GM19193 (cell line): Measurements from ENCODE around the gene FUCA1.

Source experiments
- POLR2A ChIP-seq: IDR thresholded peaks from 4 replicates; pipeline ENCODE4 v1.6.1; 2011; ENCODE audit not compliant: insufficient read depth, insufficient read length; ENCODE audit errors: extremely low read depth

FUCA1 gene

DNA sequence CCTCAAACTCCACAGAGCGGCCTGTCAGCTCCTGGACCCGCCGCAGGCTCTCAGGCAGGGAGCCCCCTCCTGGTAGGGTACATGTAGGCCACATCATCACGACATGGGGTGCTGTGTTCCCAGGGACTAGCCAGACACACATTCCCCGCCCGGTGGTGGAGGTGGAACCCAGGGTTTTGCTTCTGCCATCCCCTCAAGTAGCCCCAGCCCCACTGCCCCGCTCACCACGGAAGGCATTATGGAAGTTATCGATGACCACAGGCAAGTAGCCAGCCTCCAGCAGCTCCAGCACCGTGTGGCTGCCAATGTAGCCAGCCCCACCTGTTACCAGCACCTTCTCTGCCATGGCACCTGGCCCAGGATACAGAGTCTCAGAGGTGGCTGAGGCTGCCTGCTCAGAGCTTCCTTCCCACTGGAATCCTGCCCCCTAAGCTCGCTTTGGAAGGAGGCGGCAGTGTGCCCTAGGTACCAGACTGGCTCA, 69.4 kb downstream of the FUCA1 start:
- no peak for TF ChIP-seq POLR2A

GRCh38 chr1:23797478-23798448, 70.3 kb downstream of the FUCA1 start:
- no peak for TF ChIP-seq POLR2A

DNA sequence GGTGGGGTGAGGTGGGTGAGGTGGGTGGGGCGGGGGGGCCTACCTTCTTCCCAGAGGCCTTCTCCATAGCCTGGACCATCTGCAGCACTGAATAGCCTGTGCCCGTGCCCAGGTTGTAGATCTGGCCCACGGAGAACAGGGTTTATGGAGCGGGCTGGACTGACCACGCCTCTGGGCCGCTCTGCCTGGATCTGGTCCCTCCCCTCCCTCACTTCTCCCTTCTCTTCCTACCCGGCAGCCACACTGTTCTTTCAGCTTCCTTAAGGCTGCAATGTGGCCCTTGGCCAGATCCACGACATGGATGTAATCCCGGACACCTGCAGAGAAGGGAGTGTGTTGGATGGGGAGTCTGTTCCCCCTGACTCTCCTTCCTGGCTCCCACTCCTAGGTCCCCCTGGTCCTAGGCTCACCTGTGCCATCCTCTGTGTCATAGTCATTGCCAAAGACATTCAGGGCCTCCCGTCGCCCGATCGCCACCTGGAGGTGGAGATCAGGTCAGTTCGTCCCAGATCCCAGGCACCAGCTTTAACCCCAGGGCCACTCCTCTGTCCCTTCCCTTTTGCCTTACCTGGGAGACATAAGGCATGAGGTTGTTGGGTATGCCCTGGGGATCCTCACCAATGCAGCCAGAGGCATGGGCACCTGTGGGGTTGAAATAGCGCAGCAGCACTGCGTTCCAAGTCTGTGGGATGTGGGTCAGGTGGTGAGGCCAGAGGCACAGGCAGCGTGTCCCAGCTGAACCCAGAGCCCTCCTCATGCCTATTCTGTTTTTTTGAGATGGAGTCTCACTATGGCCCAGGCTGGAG, 71.4 kb downstream of the FUCA1 start:
- TF ChIP-seq POLR2A = no peak

GRCh38 chr1:23795676-23796465, 72.2 kb downstream of the FUCA1 start:
- no peak for TF ChIP-seq POLR2A
